ENCODE measurements around the gene UNC13A.

DNA sequence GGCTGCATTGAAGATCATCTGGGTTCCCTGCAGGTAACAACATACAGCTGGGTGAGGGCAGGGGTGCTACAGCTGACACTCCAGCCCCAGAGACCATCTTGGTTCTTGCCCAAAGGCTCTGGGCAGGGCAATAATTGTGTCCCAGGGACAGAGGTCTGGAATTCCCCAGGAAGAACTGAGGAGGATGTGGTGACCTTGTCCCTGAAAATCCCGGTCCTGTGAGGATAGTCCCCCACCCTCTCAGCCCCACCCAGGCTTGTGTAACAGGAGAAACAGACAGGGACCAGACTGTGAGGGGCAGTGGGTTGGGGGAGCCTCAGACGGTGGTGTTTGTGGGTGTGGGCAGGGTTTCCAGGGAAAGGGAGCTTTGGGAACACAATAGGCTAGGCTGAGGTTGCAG is 69.2 kb downstream of the UNC13A start:
- TF ChIP-seq, protein P1, sequence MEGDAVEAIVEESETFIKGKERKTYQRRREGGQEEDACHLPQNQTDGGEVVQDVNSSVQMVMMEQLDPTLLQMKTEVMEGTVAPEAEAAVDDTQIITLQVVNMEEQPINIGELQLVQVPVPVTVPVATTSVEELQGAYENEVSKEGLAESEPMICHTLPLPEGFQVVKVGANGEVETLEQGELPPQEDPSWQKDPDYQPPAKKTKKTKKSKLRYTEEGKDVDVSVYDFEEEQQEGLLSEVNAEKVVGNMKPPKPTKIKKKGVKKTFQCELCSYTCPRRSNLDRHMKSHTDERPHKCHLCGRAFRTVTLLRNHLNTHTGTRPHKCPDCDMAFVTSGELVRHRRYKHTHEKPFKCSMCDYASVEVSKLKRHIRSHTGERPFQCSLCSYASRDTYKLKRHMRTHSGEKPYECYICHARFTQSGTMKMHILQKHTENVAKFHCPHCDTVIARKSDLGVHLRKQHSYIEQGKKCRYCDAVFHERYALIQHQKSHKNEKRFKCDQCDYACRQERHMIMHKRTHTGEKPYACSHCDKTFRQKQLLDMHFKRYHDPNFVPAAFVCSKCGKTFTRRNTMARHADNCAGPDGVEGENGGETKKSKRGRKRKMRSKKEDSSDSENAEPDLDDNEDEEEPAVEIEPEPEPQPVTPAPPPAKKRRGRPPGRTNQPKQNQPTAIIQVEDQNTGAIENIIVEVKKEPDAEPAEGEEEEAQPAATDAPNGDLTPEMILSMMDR (IDR thresholded peaks at IDR 0.05), result no peak
- TF ChIP-seq POLR2A (IDR thresholded peaks at IDR 0.05), result no peak
- TF ChIP-seq POLR2AphosphoS5 (IDR thresholded peaks at IDR 0.05), result no peak
- no peak for TF ChIP-seq EP300 (IDR thresholded peaks at IDR 0.05)

All from stomach (tissue), 4 donors.